CD4-positive, alpha-beta T cell (primary cell): Measurements from ENCODE around the gene ZFP92. TPM values are rescaled to one million over a fixed set of nuclear protein-coding genes. Genes with fewer than 3 reads are reported as not detected.

Experiments
- ATAC-seq: fragments of 200-7000 bp; cut with Tn5 transposase; one replicate; pipeline ENCODE4 v1.10.0; 2022; ENCODE audit warnings: mild to moderate bottlenecking; ENCODE audit not compliant: poor library complexity
- CTCF ChIA-PET: fragments of 350-600 bp; sonication (Branson Sonifier 250); formaldehyde crosslinking; loops from one replicate; lab custom pipeline; 2021; ENCODE audit warnings: antibody characterized with exemption, inconsistent platforms; lab: Charles Lee
- POLR2A ChIA-PET: fragments of 350-600 bp; sonication (Branson Sonifier 250); formaldehyde crosslinking; loops from one replicate; lab custom pipeline; 2021; ENCODE audit warnings: antibody characterized with exemption, inconsistent platforms; lab: Charles Lee
- DNase-seq, 14 experiments: peaks; one replicate each; pipeline ENCODE4 v3.0.0-alpha.2; 2013 to 2020; ENCODE audit warnings: mixed read lengths in 2 of 14
- H3K27ac ChIP-seq, 2 donors: one replicate each; pipeline versions ENCODE4 v1.5.1 to v1.7.0; 2013; ENCODE audit warnings: low read length in 2 of 2, low read depth in 1 of 2, mild to moderate bottlenecking in 1 of 2
- H3K27me3 ChIP-seq, 2 experiments: 1 replicate in 1 of 2; 2 replicates in 1 of 2; pipeline versions ENCODE4 v1.6.1 to v1.7.0; 2013; ENCODE audit warnings: low read length in 2 of 2, control low read depth in 1 of 2, mild to moderate bottlenecking in 1 of 2, moderate library complexity in 1 of 2; ENCODE audit not compliant: insufficient read depth in 2 of 2, control insufficient read depth in 1 of 2
- H3K36me3 ChIP-seq: one replicate; pipeline ENCODE4 v1.6.1; 2013; ENCODE audit warnings: low read length, control low read depth; ENCODE audit not compliant: insufficient read depth
- H3K4me1 ChIP-seq: one replicate; pipeline ENCODE4 v1.6.1; 2013; ENCODE audit warnings: low read length, control low read depth; ENCODE audit not compliant: insufficient read depth
- H3K4me3 ChIP-seq: one replicate; pipeline ENCODE4 v1.5.1; 2013; ENCODE audit warnings: mild to moderate bottlenecking, low read length, moderate library complexity
- H3K9me3 ChIP-seq, 2 experiments: 1 replicate in 1 of 2; 2 replicates in 1 of 2; pipeline versions ENCODE4 v1.6.1 to v1.7.0; 2013; ENCODE audit warnings: low read length in 2 of 2, mild to moderate bottlenecking in 2 of 2, control low read depth in 1 of 2, moderate library complexity in 1 of 2; ENCODE audit not compliant: control insufficient read depth in 1 of 2, insufficient read depth in 1 of 2
- H3K27ac Mint-ChIP-seq: one replicate; pipeline ENCODE4 v1.8.0; 2020; ENCODE audit warnings: mixed read lengths
- H3K27me3 Mint-ChIP-seq: one replicate; pipeline ENCODE4 v1.8.0; 2021; ENCODE audit warnings: mixed read lengths
- H3K36me3 Mint-ChIP-seq: one replicate; pipeline ENCODE4 v1.8.0; 2021; ENCODE audit warnings: low read depth, mixed read lengths
- H3K4me1 Mint-ChIP-seq: one replicate; pipeline ENCODE4 v1.8.0; 2021; ENCODE audit warnings: low read depth, mixed read lengths
- H3K4me3 Mint-ChIP-seq: one replicate; pipeline ENCODE4 v1.8.0; 2020; ENCODE audit warnings: mild to moderate bottlenecking, mixed read lengths
- H3K9me3 Mint-ChIP-seq: one replicate; pipeline ENCODE4 v1.8.0; 2020; ENCODE audit warnings: mixed read lengths
- CTCF ChIP-seq: fragments of 200-600 bp; IDR thresholded peaks from one replicate; pipeline ENCODE4 v1.8.0; 2022; ENCODE audit warnings: antibody characterized with exemption, mild to moderate bottlenecking
- intact Hi-C, 2 experiments: fragments of 100-400 bp; cut with DNase I in 1 of 2; cut with micrococcal nuclease in 1 of 2; formaldehyde crosslinking; loops; one replicate each; pipeline versions ENCODE4 v1.15.1 to v1.9.0; 2023 to 2025; cut with DNase I, micrococcal nuclease
- total RNA-seq, 174 experiments: library from RNA in 2 of 174; stranded (reverse) in 2 of 174; gene quantifications; one replicate each; pipeline ENCODE4 v1.2.3 and lab custom pipeline; 2021 to 2026

The ZFP92 gene
- total RNA-seq, 2 experiments from 2014 or later, result 0.08 to 0.11 TPM

- H3K4me1 Mint-ChIP-seq, result no peaks in the 10 kb centered on the region
- H3K4me3 ChIP-seq, result no peak overlapping the region
- no peak for TF ChIP-seq CTCF
- no peaks in the 10 kb centered on the region for H3K27me3 ChIP-seq
- no peak overlapping the region for H3K27ac Mint-ChIP-seq
- H3K36me3 Mint-ChIP-seq, result no peaks in the 10 kb centered on the region
- ChIA-PET POLR2A (no interaction called here), CTCF (interaction anchor here (0.6 kb wide), 1 partner anchor 63 kb away, joined by 3 read pairs; no protein-coding TSS in a partner anchor)
- DNase-seq, result no peak
- no peaks in the 10 kb centered on the region for H3K36me3 ChIP-seq
- no peak overlapping the region for H3K27ac ChIP-seq
- H3K4me3 Mint-ChIP-seq, result no peak overlapping the region
- H3K27me3 Mint-ChIP-seq, result no peaks in the 10 kb centered on the region
- ATAC-seq, result no peak
- H3K4me1 ChIP-seq, result no peaks in the 10 kb centered on the region
- no peaks in the 10 kb centered on the region for H3K9me3 ChIP-seq
- intact Hi-C loops, result no loop called here
- no peaks in the 10 kb centered on the region for H3K9me3 Mint-ChIP-seq
These were observed 45.2 kb upstream of the ZFP92 start for GRCh38 chrX:153366119-153366518.

GRCh38 chrX:153366878-153367538 is 44.3 kb upstream of the ZFP92 start:
- no peak overlapping the region for H3K4me3 ChIP-seq
- Mint-ChIP-seq H3K4me1 (no peaks in the 10 kb centered on the region), H3K27ac (no peak overlapping the region), H3K4me3 (no peak overlapping the region), H3K9me3 (no peaks in the 10 kb centered on the region), H3K36me3 (no peaks in the 10 kb centered on the region), H3K27me3 (no peaks in the 10 kb centered on the region)
- no peak for ATAC-seq
- intact Hi-C loops, result no loop called here
- ChIA-PET CTCF (no interaction called here), POLR2A (no interaction called here)
- no peaks in the 10 kb centered on the region for H3K4me1 ChIP-seq
- H3K27me3 ChIP-seq, result no peaks in the 10 kb centered on the region
- no peak for DNase-seq
- TF ChIP-seq CTCF, result no peak
- H3K27ac ChIP-seq, result no peak overlapping the region
- H3K36me3 ChIP-seq, result no peaks in the 10 kb centered on the region
- no peaks in the 10 kb centered on the region for H3K9me3 ChIP-seq

GRCh38 chrX:153370293-153371055 is 40.8 kb upstream of the ZFP92 start:
- DNase-seq (no peak), ATAC-seq (no peak)
- Mint-ChIP-seq H3K27ac (no peak overlapping the region), H3K4me1 (no peaks in the 10 kb centered on the region), H3K4me3 (no peak overlapping the region), H3K9me3 (no peaks in the 10 kb centered on the region), H3K27me3 (no peaks in the 10 kb centered on the region), H3K36me3 (no peaks in the 10 kb centered on the region)
- no peak overlapping the region for H3K27ac ChIP-seq
- ChIA-PET CTCF (no interaction called here), POLR2A (no interaction called here)
- intact Hi-C loops, result no loop called here
- no peak overlapping the region for H3K4me3 ChIP-seq
- no peaks in the 10 kb centered on the region for H3K9me3 ChIP-seq
- H3K4me1 ChIP-seq, result no peaks in the 10 kb centered on the region
- no peaks in the 10 kb centered on the region for H3K36me3 ChIP-seq
- TF ChIP-seq CTCF, result no peak
- H3K27me3 ChIP-seq, result no peaks in the 10 kb centered on the region
